Mesendoderm (in vitro differentiated cells): Measurements from ENCODE around the gene NKX2-1.

ENCODE experiments used
- DNase-seq: peaks from one replicate; pipeline ENCODE4 v3.0.0; 2013
- H2AK5ac ChIP-seq: 2 replicates; pipeline ENCODE4 v1.6.1; 2013; ENCODE audit warnings: low read length, inconsistent platforms
- H2BK120ac ChIP-seq: 2 replicates; pipeline ENCODE4 v1.6.1; 2013; ENCODE audit warnings: low read depth, mild to moderate bottlenecking, low read length, moderate library complexity, mixed read lengths
- H2BK15ac ChIP-seq: replicated peaks from 2 replicates; pipeline ENCODE4 v1.6.1; 2013; ENCODE audit warnings: low read depth, mild to moderate bottlenecking, moderate library complexity
- H2BK5ac ChIP-seq: 2 replicates; pipeline ENCODE4 v1.6.1; 2013; ENCODE audit warnings: low read length, inconsistent platforms
- H3K18ac ChIP-seq: 2 replicates; pipeline ENCODE4 v1.6.1; 2013; ENCODE audit warnings: mild to moderate bottlenecking, low read length, mixed read lengths
- H3K23ac ChIP-seq: one replicate; pipeline ENCODE4 v1.6.1; 2013; ENCODE audit warnings: low read length
- H3K27ac ChIP-seq: 2 replicates; pipeline ENCODE4 v1.5.1; 2013; ENCODE audit warnings: low read depth, mild to moderate bottlenecking, inconsistent platforms, low read length, moderate library complexity
- H3K27me3 ChIP-seq: 2 replicates; pipeline ENCODE4 v1.6.1; 2013; ENCODE audit warnings: low read length, control low read depth, mild to moderate bottlenecking, inconsistent platforms; ENCODE audit not compliant: insufficient read depth, poor library complexity
- H3K36me3 ChIP-seq: 2 replicates; pipeline ENCODE4 v1.6.1; 2013; ENCODE audit warnings: low read length, inconsistent platforms; ENCODE audit not compliant: control insufficient read depth, insufficient read depth
- H3K4ac ChIP-seq: one replicate; pipeline ENCODE4 v1.6.1; 2013; ENCODE audit warnings: low read depth, mild to moderate bottlenecking, low read length, moderate library complexity
- H3K4me1 ChIP-seq: 2 replicates; pipeline ENCODE4 v1.6.1; 2013; ENCODE audit warnings: low read depth, low read length, inconsistent platforms; ENCODE audit not compliant: control insufficient read depth
- H3K4me2 ChIP-seq: 2 replicates; pipeline ENCODE4 v1.6.1; 2013; ENCODE audit warnings: low read length
- H3K4me3 ChIP-seq: 2 replicates; pipeline ENCODE4 v1.5.1; 2013; ENCODE audit warnings: mild to moderate bottlenecking, low read length
- H3K56ac ChIP-seq: one replicate; pipeline ENCODE4 v1.6.1; 2013; ENCODE audit warnings: low read length
- H3K79me1 ChIP-seq: 2 replicates; pipeline ENCODE4 v1.6.1; 2013; ENCODE audit warnings: low read length, inconsistent platforms
- H3K79me2 ChIP-seq: 2 replicates; pipeline ENCODE4 v1.6.1; 2013; ENCODE audit warnings: mild to moderate bottlenecking, low read length; ENCODE audit not compliant: control insufficient read depth, insufficient read depth
- H3K9ac ChIP-seq: 2 replicates; pipeline ENCODE4 v1.6.1; 2013; ENCODE audit warnings: low read length, inconsistent platforms
- H4K5ac ChIP-seq: one replicate; pipeline ENCODE4 v1.6.1; 2013; ENCODE audit warnings: low read length
- H4K8ac ChIP-seq: one replicate; pipeline ENCODE4 v1.6.1; 2013; ENCODE audit warnings: low read depth, mild to moderate bottlenecking, control low read depth, low read length, moderate library complexity
- WGBS: extraction: QIAGEN DNeasy Blood & Tissue Kit; methylation state at CpG from one replicate; pipeline ENCODE4 v1.1.7; 2013; ENCODE audit warnings: low lambda C conversion rate, missing lambda C conversion rate; ENCODE audit not compliant: insufficient coverage; ENCODE audit errors: extremely low coverage; 5-methylcytosine and 5-hydroxymethylcytosine counted together

The NKX2-1 gene

GRCh38 chr14:36511981-36512584 is 7.9 kb downstream of the NKX2-1 start:
- Histone ChIP-seq H3K79me2 (no peaks in the 10 kb centered on the region), H3K4me2 (no peak overlapping the region), H3K4me1 (peaks cover 3% of the 10 kb centered on the region)

GRCh38 chr14:36510874-36511273 is 9.2 kb downstream of the NKX2-1 start:
- Histone ChIP-seq H2BK120ac (no peak overlapping the region), H3K79me1 (no peaks in the 10 kb centered on the region), H2AK5ac (no peak overlapping the region), H3K4me2 (no peak overlapping the region), H3K4ac (no peak overlapping the region), H3K56ac (no peak overlapping the region), H2BK5ac (no peak overlapping the region), H3K9ac (no peak overlapping the region), H3K4me3 (no peak overlapping the region), H3K18ac (no peak overlapping the region), H3K36me3 (no peaks in the 10 kb centered on the region), H3K4me1 (peaks cover 3% of the 10 kb centered on the region), H3K79me2 (no peaks in the 10 kb centered on the region), H3K23ac (no peak overlapping the region), H3K27ac (no peak overlapping the region), H4K8ac (no peak overlapping the region), H2BK15ac (no peak overlapping the region), H4K5ac (no peak overlapping the region), H3K27me3 (peaks cover 78% of the 10 kb centered on the region)
- DNase-seq = no peak
- WGBS = no CpG with 5 or more reads among the region's 6 CpGs

More at GRCh38 chr14:36511981-36512584, 7.9 kb downstream of the NKX2-1 start:
- no peak overlapping the region for H3K9ac ChIP-seq
- no peak overlapping the region for H3K27ac ChIP-seq
- no peak overlapping the region for H2AK5ac ChIP-seq
- H3K36me3 ChIP-seq = no peaks in the 10 kb centered on the region
- no CpG with 5 or more reads among the region's 7 CpGs for WGBS
- no peak overlapping the region for H2BK15ac ChIP-seq
- H3K4ac ChIP-seq = no peak overlapping the region
- H3K27me3 ChIP-seq = peaks cover 78% of the 10 kb centered on the region
- H4K8ac ChIP-seq = no peak overlapping the region
- H2BK5ac ChIP-seq = no peak overlapping the region
- H4K5ac ChIP-seq = no peak overlapping the region
- H3K23ac ChIP-seq = no peak overlapping the region
- DNase-seq = no peak
- H3K4me3 ChIP-seq = no peak overlapping the region
- H3K56ac ChIP-seq = no peak overlapping the region
- H2BK120ac ChIP-seq = no peak overlapping the region
- H3K79me1 ChIP-seq = no peaks in the 10 kb centered on the region
- no peak overlapping the region for H3K18ac ChIP-seq

GRCh38 chr14:36510078-36510799 is 9.8 kb downstream of the NKX2-1 start:
- H3K4me3 ChIP-seq = no peak overlapping the region
- no peak overlapping the region for H3K27ac ChIP-seq
- peaks cover 78% of the 10 kb centered on the region for H3K27me3 ChIP-seq
- H3K18ac ChIP-seq = no peak overlapping the region
- no peaks in the 10 kb centered on the region for H3K36me3 ChIP-seq
- no peak overlapping the region for H2BK15ac ChIP-seq
- H3K79me1 ChIP-seq = no peaks in the 10 kb centered on the region
- peak; percentile 61 for DNase-seq
- no peak overlapping the region for H3K23ac ChIP-seq
- no peak overlapping the region for H4K5ac ChIP-seq
- peaks cover 3% of the 10 kb centered on the region for H3K4me1 ChIP-seq
- H3K4me2 ChIP-seq = no peak overlapping the region
- no peak overlapping the region for H3K9ac ChIP-seq
- no peak overlapping the region for H2BK5ac ChIP-seq
- no peak overlapping the region for H2BK120ac ChIP-seq
- H3K4ac ChIP-seq = no peak overlapping the region
- no CpG with 5 or more reads among the region's 20 CpGs for WGBS
- H2AK5ac ChIP-seq = no peak overlapping the region
- H3K56ac ChIP-seq = no peak overlapping the region
- no peaks in the 10 kb centered on the region for H3K79me2 ChIP-seq
- H4K8ac ChIP-seq = no peak overlapping the region

GRCh38 chr14:36509069-36509917 is 10.7 kb downstream of the NKX2-1 start:
- Histone ChIP-seq H3K4me2 (no peak overlapping the region), H3K36me3 (no peaks in the 10 kb centered on the region), H4K5ac (no peak overlapping the region), H3K79me2 (no peaks in the 10 kb centered on the region), H3K56ac (no peak overlapping the region), H3K27ac (no peak overlapping the region), H3K9ac (no peak overlapping the region), H3K4me3 (no peak overlapping the region), H3K4ac (no peak overlapping the region), H3K27me3 (peaks cover 81% of the 10 kb centered on the region), H3K4me1 (peaks cover 3% of the 10 kb centered on the region), H2BK15ac (no peak overlapping the region), H2BK120ac (no peak overlapping the region), H3K23ac (no peak overlapping the region), H2AK5ac (no peak overlapping the region), H2BK5ac (no peak overlapping the region), H3K18ac (no peak overlapping the region), H4K8ac (no peak overlapping the region), H3K79me1 (no peaks in the 10 kb centered on the region)
- peak; percentile 5 for DNase-seq
- WGBS = no CpG with 5 or more reads among the region's 14 CpGs

GRCh38 chr14:36508418-36509068 is 11.5 kb downstream of the NKX2-1 start:
- H4K5ac ChIP-seq = no peak overlapping the region
- no CpG with 5 or more reads among the region's 32 CpGs for WGBS
- H3K56ac ChIP-seq = no peak overlapping the region

More at GRCh38 chr14:36508418-36509068, 11.5 kb downstream of the NKX2-1 start:
- Histone ChIP-seq H4K8ac (no peak overlapping the region), H3K9ac (no peak overlapping the region), H3K4ac (no peak overlapping the region), H3K18ac (no peak overlapping the region), H3K4me1 (peaks cover 3% of the 10 kb centered on the region), H3K27ac (no peak overlapping the region), H3K79me1 (no peaks in the 10 kb centered on the region), H3K36me3 (no peaks in the 10 kb centered on the region), H3K79me2 (no peaks in the 10 kb centered on the region), H3K27me3 (peaks cover 81% of the 10 kb centered on the region), H2BK5ac (no peak overlapping the region), H2BK15ac (no peak overlapping the region), H3K4me3 (no peak overlapping the region), H3K23ac (no peak overlapping the region), H2BK120ac (no peak overlapping the region), H3K4me2 (peak overlapping the region; percentile 13), H2AK5ac (no peak overlapping the region)
- peak; percentile 29 for DNase-seq
